B cell (primary cell): ENCODE data around the gene TUFM.

Source experiments
- CTCF ChIP-seq: fragments of 200-600 bp; IDR thresholded peaks from one replicate; pipeline ENCODE4 v1.8.0; 2022; ENCODE audit warnings: antibody characterized with exemption, mild to moderate bottlenecking
- EZH2 ChIP-seq: IDR thresholded peaks from 2 replicates; pipeline ENCODE4 v1.6.1; 2012; ENCODE audit warnings: borderline replicate concordance, low read depth, mild to moderate bottlenecking, moderate library complexity, low read length; ENCODE audit not compliant: insufficient read depth, poor library complexity, severe bottlenecking

GRCh38 chr16:28844226-28844885 lies 1.8 kb downstream of the TUFM start:
- TF ChIP-seq CTCF, result no peak
- no peak for TF ChIP-seq EZH2
